ENCODE measurements around the gene TMEM123.

TMEM123 gene

DNA sequence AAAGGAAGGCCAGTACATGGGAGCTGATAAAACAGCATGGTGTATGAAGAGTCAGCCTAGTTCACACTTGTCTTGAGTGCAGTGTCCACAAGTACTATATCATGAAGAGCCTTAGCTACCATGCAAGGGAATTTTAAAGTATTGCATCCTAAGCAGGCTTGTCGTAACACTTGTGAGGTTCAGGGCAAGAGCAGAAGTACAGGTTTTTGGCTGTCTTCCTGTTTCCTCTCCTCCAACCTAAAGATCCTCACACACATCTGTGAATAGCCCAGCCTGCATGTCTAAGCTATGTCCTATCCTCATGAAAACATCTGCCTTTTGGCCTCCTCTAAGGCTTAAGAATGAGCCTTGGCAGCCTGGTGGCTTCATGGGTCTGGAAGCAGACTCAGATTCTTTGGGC is 34.6 kb upstream of the TMEM123 start:
- Histone ChIP-seq H3K4me1 (ENCODE audit: control insufficient read depth, insufficient read depth, low read length) (peaks cover 6% of the 10 kb centered on the region), H3K36me3 (ENCODE audit: control insufficient read depth, insufficient read depth, low read length) (no peaks in the 10 kb centered on the region), H3K9me3 (ENCODE audit: control insufficient read depth, low read length) (no peaks in the 10 kb centered on the region), H3K9ac (ENCODE audit: low read length) (no peak overlapping the region), H3K27me3 (ENCODE audit: control insufficient read depth, insufficient read depth, low read length) (no peaks in the 10 kb centered on the region), H3K4me3 (ENCODE audit: low read length) (no peak overlapping the region)

DNA sequence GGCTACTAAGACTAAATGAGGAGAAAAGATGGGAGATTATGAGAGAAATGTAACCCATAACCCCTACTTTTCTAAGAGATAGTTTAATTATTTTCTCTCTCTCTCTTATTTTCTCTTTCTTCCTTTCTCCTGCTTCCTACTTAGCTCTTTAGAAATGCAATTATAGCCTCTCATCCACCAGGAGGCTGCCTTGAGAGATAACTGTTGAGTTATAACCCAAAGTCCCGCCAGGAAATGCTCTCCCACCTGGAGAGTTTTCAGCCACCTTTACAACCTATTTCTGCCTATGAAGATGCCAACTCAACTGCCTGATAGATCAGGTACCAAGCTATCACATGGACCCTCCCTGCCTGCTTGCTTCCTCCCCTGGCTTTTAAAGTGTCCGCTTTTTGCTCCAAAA is 34.0 kb upstream of the TMEM123 start:
- Histone ChIP-seq H3K4me1 (ENCODE audit: control insufficient read depth, insufficient read depth, low read length) (peaks cover 10% of the 10 kb centered on the region), H3K36me3 (ENCODE audit: control insufficient read depth, insufficient read depth, low read length) (no peaks in the 10 kb centered on the region), H3K9me3 (ENCODE audit: control insufficient read depth, low read length) (no peaks in the 10 kb centered on the region), H3K9ac (ENCODE audit: low read length) (no peak overlapping the region), H3K27me3 (ENCODE audit: control insufficient read depth, insufficient read depth, low read length) (no peaks in the 10 kb centered on the region), H3K4me3 (ENCODE audit: low read length) (no peak overlapping the region)

DNA sequence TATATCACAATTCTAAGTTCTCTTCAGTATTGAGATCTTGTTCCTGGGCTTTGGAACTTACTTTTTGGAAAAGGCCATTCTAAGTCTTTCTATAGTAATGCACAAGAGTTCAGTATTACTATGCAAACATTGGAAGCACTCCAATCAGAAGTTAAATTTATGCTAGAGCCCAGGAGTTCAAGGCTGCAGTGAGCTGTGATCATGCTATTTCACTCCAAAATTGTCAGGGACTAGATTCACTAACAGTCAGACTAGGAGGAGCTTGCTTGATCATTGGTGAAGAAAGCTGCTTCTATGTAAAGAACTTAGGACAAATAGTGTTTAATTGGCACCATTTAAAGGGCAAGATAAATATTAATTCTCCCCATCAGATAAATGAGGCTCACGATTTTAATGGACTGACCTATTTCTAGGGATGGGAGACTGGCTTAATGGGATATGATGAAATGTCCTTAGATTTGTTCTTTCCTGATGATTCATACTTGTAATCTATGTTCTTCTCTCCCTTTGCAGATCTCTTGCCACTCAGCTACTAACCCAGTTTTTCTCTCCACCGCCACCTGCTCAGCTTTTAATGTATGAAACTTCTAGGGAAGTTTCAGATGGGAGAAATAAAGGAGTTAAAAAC is 32.6 kb upstream of the TMEM123 start:
- H3K27me3 ChIP-seq (ENCODE audit: control insufficient read depth, insufficient read depth, low read length): no peaks in the 10 kb centered on the region
- H3K4me1 ChIP-seq (ENCODE audit: control insufficient read depth, insufficient read depth, low read length): peaks cover 15% of the 10 kb centered on the region
- H3K9me3 ChIP-seq (ENCODE audit: control insufficient read depth, low read length): no peaks in the 10 kb centered on the region
- H3K4me3 ChIP-seq (ENCODE audit: low read length): no peak overlapping the region
- no peak overlapping the region for H3K9ac ChIP-seq (ENCODE audit: low read length)
- H3K36me3 ChIP-seq (ENCODE audit: control insufficient read depth, insufficient read depth, low read length): no peaks in the 10 kb centered on the region

DNA sequence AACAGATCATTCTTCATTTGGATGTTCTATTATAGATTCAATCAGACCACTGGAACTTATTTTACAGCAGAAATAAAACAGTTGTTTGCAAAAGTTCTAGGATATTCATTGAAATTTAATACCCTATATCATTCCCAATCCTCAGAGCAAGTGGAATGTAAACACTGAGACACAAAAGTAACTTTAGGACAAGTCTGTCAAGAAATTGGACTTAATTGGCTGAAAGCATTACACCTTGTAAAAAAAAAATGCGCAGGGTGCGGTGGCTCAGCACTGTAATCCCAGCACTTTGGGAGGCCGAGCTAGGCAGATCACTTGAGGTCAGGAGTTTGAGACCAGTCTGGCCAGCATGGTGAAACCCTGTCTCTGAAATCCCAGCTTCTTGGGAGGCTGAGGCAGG is 29.9 kb upstream of the TMEM123 start:
- Histone ChIP-seq H3K9ac (ENCODE audit: low read length) (no peak overlapping the region), H3K36me3 (ENCODE audit: control insufficient read depth, insufficient read depth, low read length) (no peaks in the 10 kb centered on the region), H3K9me3 (ENCODE audit: control insufficient read depth, low read length) (no peaks in the 10 kb centered on the region), H3K4me1 (ENCODE audit: control insufficient read depth, insufficient read depth, low read length) (peaks cover 32% of the 10 kb centered on the region), H3K27me3 (ENCODE audit: control insufficient read depth, insufficient read depth, low read length) (no peaks in the 10 kb centered on the region), H3K4me3 (ENCODE audit: low read length) (no peak overlapping the region)

DNA sequence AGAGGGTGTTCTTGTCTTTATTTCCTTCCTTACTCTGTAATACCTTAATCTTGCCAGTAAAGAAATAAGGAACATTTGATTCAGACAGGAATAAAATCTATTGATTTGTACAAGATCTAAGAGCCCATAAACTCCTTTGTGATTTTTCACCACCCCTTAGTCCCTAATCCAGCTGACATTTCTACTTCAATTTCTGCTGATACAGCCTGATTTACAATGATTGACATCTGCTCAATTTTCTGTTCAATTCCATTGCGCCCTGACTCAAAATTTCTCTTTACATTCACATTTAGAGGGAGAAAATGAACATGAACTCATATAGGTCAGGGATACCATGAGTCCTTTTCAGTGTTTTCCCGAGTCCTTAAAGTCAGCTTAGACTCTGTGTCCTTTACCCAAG is 27.2 kb upstream of the TMEM123 start:
- Histone ChIP-seq H3K27me3 (ENCODE audit: control insufficient read depth, insufficient read depth, low read length) (no peaks in the 10 kb centered on the region), H3K36me3 (ENCODE audit: control insufficient read depth, insufficient read depth, low read length) (no peaks in the 10 kb centered on the region), H3K9me3 (ENCODE audit: control insufficient read depth, low read length) (no peaks in the 10 kb centered on the region), H3K4me1 (ENCODE audit: control insufficient read depth, insufficient read depth, low read length) (peaks cover 39% of the 10 kb centered on the region), H3K9ac (ENCODE audit: low read length) (no peak overlapping the region), H3K4me3 (ENCODE audit: low read length) (no peak overlapping the region)

DNA sequence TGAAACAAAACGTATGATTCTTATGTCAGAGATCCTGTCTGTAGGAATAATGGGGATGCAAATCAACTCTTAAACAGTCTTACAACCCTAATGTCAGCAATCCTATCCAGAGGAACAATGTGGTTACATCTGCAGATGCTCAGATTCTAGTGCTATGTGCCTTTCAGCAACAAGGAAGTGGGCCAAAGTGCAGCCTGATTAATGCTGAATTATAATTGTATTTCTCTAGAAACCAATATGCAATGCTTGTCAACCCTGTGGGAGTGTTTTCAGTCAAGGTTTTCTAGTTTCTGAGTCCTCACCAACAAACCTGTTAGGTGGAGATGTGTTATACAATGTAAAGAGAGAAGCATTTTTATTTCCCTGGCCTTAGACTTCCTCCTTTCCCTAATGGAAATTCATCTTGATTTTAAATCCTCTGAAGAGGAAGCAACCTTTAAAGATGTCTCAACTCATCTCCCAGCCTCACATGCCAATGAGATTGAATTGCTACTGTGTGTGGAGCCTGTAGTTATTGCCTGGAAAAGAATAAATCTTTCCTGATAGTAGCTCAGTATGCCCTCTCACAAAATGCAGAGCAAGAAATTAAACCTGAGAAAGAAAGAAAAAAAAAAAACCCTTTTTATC is 26.2 kb upstream of the TMEM123 start:
- Histone ChIP-seq H3K27me3 (ENCODE audit: control insufficient read depth, insufficient read depth, low read length) (no peaks in the 10 kb centered on the region), H3K36me3 (ENCODE audit: control insufficient read depth, insufficient read depth, low read length) (no peaks in the 10 kb centered on the region), H3K4me1 (ENCODE audit: control insufficient read depth, insufficient read depth, low read length) (peaks cover 48% of the 10 kb centered on the region), H3K9ac (ENCODE audit: low read length) (no peak overlapping the region), H3K4me3 (ENCODE audit: low read length) (no peak overlapping the region), H3K9me3 (ENCODE audit: control insufficient read depth, low read length) (no peaks in the 10 kb centered on the region)

DNA sequence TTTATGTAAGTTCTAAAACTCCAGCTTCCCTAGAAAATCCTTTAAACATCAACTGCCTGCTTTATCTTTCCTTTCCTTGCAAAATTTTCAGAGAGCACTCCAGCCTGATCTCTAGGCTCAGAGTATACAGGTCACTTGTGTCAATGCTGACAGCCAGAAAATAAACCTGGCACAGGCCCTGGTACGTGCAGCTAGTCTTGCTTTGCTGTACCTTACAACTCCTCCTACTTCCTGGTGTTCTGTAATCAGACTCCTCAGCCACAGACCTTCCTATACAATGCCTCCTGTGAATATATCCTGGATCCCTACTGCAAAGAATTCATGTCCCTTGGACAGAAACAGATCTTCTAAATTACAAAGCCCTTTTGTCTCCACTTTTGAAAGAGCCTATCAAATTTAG is 24.2 kb upstream of the TMEM123 start:
- H3K4me3 ChIP-seq (ENCODE audit: low read length): no peak overlapping the region
- H3K36me3 ChIP-seq (ENCODE audit: control insufficient read depth, insufficient read depth, low read length): no peaks in the 10 kb centered on the region
- no peaks in the 10 kb centered on the region for H3K27me3 ChIP-seq (ENCODE audit: control insufficient read depth, insufficient read depth, low read length)
- H3K4me1 ChIP-seq (ENCODE audit: control insufficient read depth, insufficient read depth, low read length): peaks cover 51% of the 10 kb centered on the region
- no peaks in the 10 kb centered on the region for H3K9me3 ChIP-seq (ENCODE audit: control insufficient read depth, low read length)
- H3K9ac ChIP-seq (ENCODE audit: low read length): peak overlapping the region; percentile 3

DNA sequence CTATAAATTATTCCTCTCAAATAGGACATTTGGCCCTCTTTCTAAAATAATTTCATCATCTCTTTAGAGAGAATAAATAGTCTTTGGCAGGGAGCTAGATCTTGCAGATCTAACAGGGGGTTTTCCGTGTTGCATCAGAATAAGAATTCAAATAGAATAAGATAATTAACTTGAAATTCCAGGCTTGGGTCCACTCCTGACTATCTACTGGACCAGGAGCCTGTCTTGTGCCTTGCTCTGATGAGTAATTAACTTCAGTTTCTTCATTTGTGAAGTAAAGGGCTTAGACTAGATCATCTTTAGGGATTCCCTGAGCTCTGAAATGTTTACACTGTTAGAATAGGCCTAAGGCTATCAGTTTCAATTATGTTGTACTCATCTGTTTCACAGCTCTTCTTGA is 23.5 kb upstream of the TMEM123 start:
- Histone ChIP-seq H3K27me3 (ENCODE audit: control insufficient read depth, insufficient read depth, low read length) (no peaks in the 10 kb centered on the region), H3K36me3 (ENCODE audit: control insufficient read depth, insufficient read depth, low read length) (no peaks in the 10 kb centered on the region), H3K9ac (ENCODE audit: low read length) (no peak overlapping the region), H3K4me1 (ENCODE audit: control insufficient read depth, insufficient read depth, low read length) (peaks cover 43% of the 10 kb centered on the region), H3K4me3 (ENCODE audit: low read length) (no peak overlapping the region), H3K9me3 (ENCODE audit: control insufficient read depth, low read length) (no peaks in the 10 kb centered on the region)

DNA sequence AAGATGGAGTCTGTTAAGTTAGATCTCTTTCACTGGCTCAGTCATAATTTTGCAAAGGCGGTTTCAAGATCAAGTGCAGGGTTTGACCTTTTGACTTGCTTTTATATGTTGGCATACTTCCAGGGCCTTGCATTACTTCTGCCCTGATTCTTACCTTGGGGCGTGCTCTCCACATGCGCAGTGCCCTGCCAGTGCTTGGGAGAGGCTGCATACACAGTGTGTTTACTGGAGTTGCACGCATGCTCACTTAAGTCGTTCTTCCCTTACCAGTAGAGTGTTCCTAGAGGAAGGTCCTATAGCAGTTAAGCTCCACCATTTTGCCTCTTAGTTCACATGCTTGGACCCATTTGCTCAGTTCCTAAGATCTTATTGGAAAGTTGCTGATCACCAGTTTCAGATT is 21.0 kb upstream of the TMEM123 start:
- Histone ChIP-seq H3K4me3 (ENCODE audit: low read length) (no peak overlapping the region), H3K9ac (ENCODE audit: low read length) (no peak overlapping the region), H3K9me3 (ENCODE audit: control insufficient read depth, low read length) (no peaks in the 10 kb centered on the region), H3K4me1 (ENCODE audit: control insufficient read depth, insufficient read depth, low read length) (peaks cover 39% of the 10 kb centered on the region), H3K27me3 (ENCODE audit: control insufficient read depth, insufficient read depth, low read length) (no peaks in the 10 kb centered on the region), H3K36me3 (ENCODE audit: control insufficient read depth, insufficient read depth, low read length) (no peaks in the 10 kb centered on the region)

DNA sequence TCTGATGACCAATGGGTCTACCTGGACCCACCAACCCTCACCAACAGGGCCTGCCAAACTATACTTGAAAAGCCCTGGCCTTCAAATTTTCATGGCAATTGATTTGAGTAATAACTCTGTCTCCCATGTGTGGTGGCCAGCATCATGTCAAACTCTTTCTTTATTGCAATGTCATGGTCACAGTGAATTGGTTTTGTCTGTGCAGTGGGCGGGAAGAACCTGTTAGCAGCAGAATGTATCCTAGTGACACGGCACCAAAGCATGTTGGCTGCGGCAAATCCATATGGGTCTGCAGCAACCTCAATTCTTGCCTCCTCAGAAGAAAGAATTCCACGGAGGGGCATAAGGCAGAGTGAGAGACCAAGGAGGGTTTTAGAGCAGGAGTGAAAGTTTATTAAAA is 19.6 kb upstream of the TMEM123 start:
- Histone ChIP-seq H3K9ac (ENCODE audit: low read length) (no peak overlapping the region), H3K4me1 (ENCODE audit: control insufficient read depth, insufficient read depth, low read length) (peaks cover 45% of the 10 kb centered on the region), H3K27me3 (ENCODE audit: control insufficient read depth, insufficient read depth, low read length) (no peaks in the 10 kb centered on the region), H3K36me3 (ENCODE audit: control insufficient read depth, insufficient read depth, low read length) (no peaks in the 10 kb centered on the region), H3K9me3 (ENCODE audit: control insufficient read depth, low read length) (no peaks in the 10 kb centered on the region), H3K4me3 (ENCODE audit: low read length) (no peak overlapping the region)

DNA sequence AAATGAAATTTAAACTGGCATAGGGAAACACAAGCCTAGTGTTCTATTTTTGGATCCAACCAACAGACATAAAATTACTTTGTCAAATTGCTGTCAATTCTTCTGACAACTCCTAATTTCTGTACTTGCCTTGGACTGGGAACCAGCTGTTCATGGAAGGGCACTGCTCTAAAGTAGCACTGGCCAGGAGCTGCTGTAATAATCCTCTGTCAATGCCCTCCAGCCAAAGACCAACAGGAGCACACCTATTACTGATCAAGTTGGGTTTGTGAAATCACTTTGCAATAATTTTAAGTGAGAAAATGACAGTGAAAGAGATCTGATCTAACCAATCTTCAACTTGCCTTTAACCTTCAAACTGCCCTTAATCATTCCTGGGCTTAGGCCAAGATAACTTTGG is 18.9 kb upstream of the TMEM123 start:
- H3K36me3 ChIP-seq (ENCODE audit: control insufficient read depth, insufficient read depth, low read length): no peaks in the 10 kb centered on the region
- peaks cover 45% of the 10 kb centered on the region for H3K4me1 ChIP-seq (ENCODE audit: control insufficient read depth, insufficient read depth, low read length)
- H3K9me3 ChIP-seq (ENCODE audit: control insufficient read depth, low read length): no peaks in the 10 kb centered on the region
- no peak overlapping the region for H3K4me3 ChIP-seq (ENCODE audit: low read length)
- H3K27me3 ChIP-seq (ENCODE audit: control insufficient read depth, insufficient read depth, low read length): no peaks in the 10 kb centered on the region
- no peak overlapping the region for H3K9ac ChIP-seq (ENCODE audit: low read length)

DNA sequence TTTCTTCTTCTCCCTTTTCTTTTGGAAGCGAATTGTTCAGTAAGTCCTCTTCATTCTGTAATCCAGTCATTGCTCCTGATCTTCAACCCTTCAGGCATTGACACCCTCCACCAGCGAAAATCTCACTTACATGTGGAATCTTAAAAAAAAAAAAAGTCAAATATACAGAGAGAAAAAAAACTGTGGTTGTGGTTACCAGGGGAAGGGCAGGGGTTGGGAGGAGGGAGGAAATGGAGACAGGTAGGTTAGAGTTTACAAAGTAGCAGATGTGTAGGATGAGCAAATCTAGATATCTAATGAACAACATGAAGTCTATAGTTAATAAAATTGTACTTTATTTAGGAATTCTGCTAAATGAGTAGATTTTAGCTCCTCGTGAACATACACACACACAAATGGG is 17.7 kb upstream of the TMEM123 start:
- Histone ChIP-seq H3K4me3 (ENCODE audit: low read length) (no peak overlapping the region), H3K36me3 (ENCODE audit: control insufficient read depth, insufficient read depth, low read length) (no peaks in the 10 kb centered on the region), H3K27me3 (ENCODE audit: control insufficient read depth, insufficient read depth, low read length) (no peaks in the 10 kb centered on the region), H3K9me3 (ENCODE audit: control insufficient read depth, low read length) (no peaks in the 10 kb centered on the region), H3K9ac (ENCODE audit: low read length) (no peak overlapping the region), H3K4me1 (ENCODE audit: control insufficient read depth, insufficient read depth, low read length) (peaks cover 40% of the 10 kb centered on the region)
